Stimulated activated CD4-positive, alpha-beta T cell treated with anti-CD3 and anti-CD28 coated beads, Interleukin-1b, Interleukin-23, amount 100 ng/mL, for 4 hours (primary cell): ENCODE data around the gene OR5B3.
"Not testable (repeated sequence)": the region's sequence is repeated elsewhere in the genome, so short reads cannot be mapped to it uniquely, and the experiment has no call there.

Experiments
- DNase-seq, 2 donors: peaks; one replicate each; pipeline ENCODE4 v3.0.0-alpha.2; 2020; ENCODE audit warnings: low read depth in 2 of 2

OR5B3 gene

GRCh38 chr11:58406774-58407173 lies at the start of gene OR5B3:
Gene OR5B3, minus strand, starts transcription at chr11:58406874. Its CDS starts 3,465 bp downstream, at chr11:58403409.
- no peak for DNase-seq

GRCh38 chr11:58451585-58451984 lies 44.9 kb upstream of the OR5B3 start:
- no peak for DNase-seq

GRCh38 chr11:58446294-58446693 lies 39.6 kb upstream of the OR5B3 start:
- no peak for DNase-seq

- DNase-seq: no peak
Observed at GRCh38 chr11:58444300-58444699, 37.6 kb upstream of the OR5B3 start.

GRCh38 chr11:58442136-58442535 lies 35.5 kb upstream of the OR5B3 start, which contains the start of gene OR5B12:
Gene OR5B12, minus strand, starts transcription at chr11:58442236. Its CDS starts 2,085 bp downstream, at chr11:58440151.
- no peak for DNase-seq

GRCh38 chr11:58438486-58438885 lies 31.8 kb upstream of the OR5B3 start:
- no peak for DNase-seq

- DNase-seq: no peak
Observed at GRCh38 chr11:58434217-58434616, 27.5 kb upstream of the OR5B3 start.

GRCh38 chr11:58433638-58434203 lies 27.0 kb upstream of the OR5B3 start:
- DNase-seq: no peak

GRCh38 chr11:58429273-58429672 lies 22.6 kb upstream of the OR5B3 start:
- no peak for DNase-seq

- DNase-seq: no peak
Observed at GRCh38 chr11:58428021-58428420, 21.3 kb upstream of the OR5B3 start, which contains the start of gene OR5B2. Gene OR5B2, minus strand, starts transcription at chr11:58428121. Its CDS starts 4,860 bp downstream, at chr11:58423261.

- DNase-seq: not testable (repeated sequence)
Observed at GRCh38 chr11:58399622-58400021, 7.1 kb downstream of the OR5B3 start.

- no peak for DNase-seq
Observed at GRCh38 chr11:58395581-58395980, 11.1 kb downstream of the OR5B3 start.

GRCh38 chr11:58394195-58394594 lies 12.5 kb downstream of the OR5B3 start:
- DNase-seq: no peak

GRCh38 chr11:58392746-58393145 lies 13.9 kb downstream of the OR5B3 start:
- no peak for DNase-seq

- no peak for DNase-seq
Observed at GRCh38 chr11:58391879-58392278, 14.8 kb downstream of the OR5B3 start.

- no peak for DNase-seq
Observed at GRCh38 chr11:58390551-58391063, 16.1 kb downstream of the OR5B3 start.

GRCh38 chr11:58358969-58359368 lies 47.7 kb downstream of the OR5B3 start, which contains the start of gene OR5B17:
Gene OR5B17, minus strand, starts transcription at chr11:58359069. Its CDS starts 0 bp downstream, at chr11:58359069.
- no peak for DNase-seq

GRCh38 chr11:58354727-58355126 lies 51.9 kb downstream of the OR5B3 start:
- DNase-seq: no peak
